Muscle layer of duodenum (tissue), 2 donors: ENCODE data around the gene EHD1.

Source experiments
- H3K27ac ChIP-seq: one replicate; pipeline ENCODE4 v1.7.0; 2013; ENCODE audit warnings: mild to moderate bottlenecking, low read length
- H3K27me3 ChIP-seq: one replicate; pipeline ENCODE4 v1.7.0; 2013; ENCODE audit warnings: low read depth, mild to moderate bottlenecking, control low read depth, low read length
- H3K36me3 ChIP-seq, 2 donors: one replicate each; pipeline ENCODE4 v1.7.0; 2013; ENCODE audit warnings: low read length in 2 of 2, control low read depth in 1 of 2, mild to moderate bottlenecking in 1 of 2; ENCODE audit not compliant: insufficient read depth in 2 of 2, control insufficient read depth in 1 of 2
- H3K4me1 ChIP-seq, 2 donors: one replicate each; pipeline ENCODE4 v1.7.0; 2013; ENCODE audit warnings: low read length in 2 of 2, mild to moderate bottlenecking in 2 of 2, control low read depth in 1 of 2, moderate library complexity in 1 of 2; ENCODE audit not compliant: insufficient read depth in 2 of 2, control insufficient read depth in 1 of 2
- H3K4me3 ChIP-seq, 2 donors: one replicate each; pipeline ENCODE4 v1.7.0; 2013; ENCODE audit warnings: low read length in 2 of 2, low read depth in 1 of 2, mild to moderate bottlenecking in 1 of 2
- H3K9me3 ChIP-seq, 2 donors: one replicate each; pipeline ENCODE4 v1.7.0; 2013; ENCODE audit warnings: low read length in 2 of 2, control low read depth in 1 of 2, mild to moderate bottlenecking in 1 of 2; ENCODE audit not compliant: control insufficient read depth in 1 of 2
- donor health status: healthy.

Gene EHD1

GRCh38 chr11:64878494-64879243 lies at the start of gene EHD1:
Gene EHD1, minus strand, starts transcription at chr11:64878621. Its CDS starts 157 bp downstream, at chr11:64878464.
- peak within 1 kb of the TSS; percentile 97 for H3K4me3 ChIP-seq
- H3K4me1 ChIP-seq, result peaks cover 10 to 53% of the 10 kb centered on the region in 2 donors
- peak within 1 kb of the TSS; percentile 82 for H3K27ac ChIP-seq
- peaks cover 0 to 5% of the 10 kb centered on the region in 2 donors for H3K36me3 ChIP-seq
- no peaks in the 10 kb centered on the region for H3K27me3 ChIP-seq
- no peaks in the 10 kb centered on the region for H3K9me3 ChIP-seq

GRCh38 chr11:64926689-64927088 lies 48.3 kb upstream of the EHD1 start:
- no peak overlapping the region for H3K4me3 ChIP-seq
- peaks cover 25 to 50% of the 10 kb centered on the region in 2 donors for H3K36me3 ChIP-seq
- H3K27me3 ChIP-seq, result no peaks in the 10 kb centered on the region
- H3K9me3 ChIP-seq, result no peaks in the 10 kb centered on the region
- H3K27ac ChIP-seq, result no peak overlapping the region
- peaks cover 0 to 18% of the 10 kb centered on the region in 2 donors for H3K4me1 ChIP-seq

GRCh38 chr11:64925536-64926436 lies 47.4 kb upstream of the EHD1 start:
- Histone ChIP-seq H3K9me3 (no peaks in the 10 kb centered on the region), H3K4me3 (peak overlapping the region; percentile 71 to 90), H3K27me3 (no peaks in the 10 kb centered on the region), H3K27ac (no peak overlapping the region), H3K36me3 (peaks cover 16 to 41% of the 10 kb centered on the region in 2 donors), H3K4me1 (peaks cover 0 to 18% of the 10 kb centered on the region in 2 donors)

- H3K4me1 ChIP-seq, result peaks cover 0 to 18% of the 10 kb centered on the region in 2 donors
- H3K4me3 ChIP-seq, result peak overlapping the region; percentile 71 to 90
- H3K9me3 ChIP-seq, result no peaks in the 10 kb centered on the region
- peaks cover 7 to 32% of the 10 kb centered on the region in 2 donors for H3K36me3 ChIP-seq
- no peaks in the 10 kb centered on the region for H3K27me3 ChIP-seq
- no peak overlapping the region for H3K27ac ChIP-seq
Measured at GRCh38 chr11:64924910-64925284, 46.5 kb upstream of the EHD1 start.

GRCh38 chr11:64923944-64924909 lies 45.8 kb upstream of the EHD1 start, which contains the start of gene PPP2R5B:
Gene PPP2R5B, plus strand, starts transcription at chr11:64924689. Its CDS starts 1,046 bp downstream, at chr11:64925735.
- H3K36me3 ChIP-seq, result peaks cover 3 to 25% of the 10 kb centered on the region in 2 donors
- peak within 1 kb of the TSS; percentile 71 to 90 for H3K4me3 ChIP-seq
- H3K4me1 ChIP-seq, result peaks cover 0 to 18% of the 10 kb centered on the region in 2 donors
- no peaks in the 10 kb centered on the region for H3K9me3 ChIP-seq
- peak within 1 kb of the TSS; percentile 99 for H3K27ac ChIP-seq
- H3K27me3 ChIP-seq, result no peaks in the 10 kb centered on the region

GRCh38 chr11:64923151-64923661 lies 44.8 kb upstream of the EHD1 start:
- Histone ChIP-seq H3K27ac (no peak overlapping the region), H3K4me1 (peaks cover 0 to 25% of the 10 kb centered on the region in 2 donors), H3K27me3 (no peaks in the 10 kb centered on the region), H3K36me3 (peaks cover 0 to 16% of the 10 kb centered on the region in 2 donors), H3K9me3 (no peaks in the 10 kb centered on the region), H3K4me3 (peak overlapping the region in 1 of 2 donors; percentile 71)

GRCh38 chr11:64921384-64921783 lies 43.0 kb upstream of the EHD1 start:
- Histone ChIP-seq H3K27me3 (no peaks in the 10 kb centered on the region), H3K27ac (no peak overlapping the region), H3K9me3 (no peaks in the 10 kb centered on the region), H3K36me3 (peaks cover 0 to 4% of the 10 kb centered on the region in 2 donors), H3K4me3 (no peak overlapping the region), H3K4me1 (peaks cover 5 to 35% of the 10 kb centered on the region in 2 donors)

- no peak overlapping the region for H3K27ac ChIP-seq
Measured at GRCh38 chr11:64920124-64920523, 41.7 kb upstream of the EHD1 start.

GRCh38 chr11:64919627-64920026 lies 41.2 kb upstream of the EHD1 start:
- Histone ChIP-seq H3K27ac (no peak overlapping the region), H3K27me3 (no peaks in the 10 kb centered on the region), H3K4me1 (peaks cover 12 to 39% of the 10 kb centered on the region in 2 donors), H3K36me3 (peaks cover 0 to 4% of the 10 kb centered on the region in 2 donors), H3K4me3 (no peak overlapping the region), H3K9me3 (no peaks in the 10 kb centered on the region)

More at GRCh38 chr11:64920124-64920523, 41.7 kb upstream of the EHD1 start:
- no peaks in the 10 kb centered on the region for H3K9me3 ChIP-seq
- H3K36me3 ChIP-seq, result peaks cover 0 to 4% of the 10 kb centered on the region in 2 donors
- H3K4me1 ChIP-seq, result peaks cover 12 to 36% of the 10 kb centered on the region in 2 donors
- H3K4me3 ChIP-seq, result no peak overlapping the region
- no peaks in the 10 kb centered on the region for H3K27me3 ChIP-seq

- Histone ChIP-seq H3K36me3 (peaks cover 6 to 16% of the 10 kb centered on the region in 2 donors), H3K4me1 (peaks cover 12 to 33% of the 10 kb centered on the region in 2 donors), H3K4me3 (peak overlapping the region; percentile 62 to 98), H3K27me3 (no peaks in the 10 kb centered on the region), H3K27ac (peak overlapping the region; percentile 83), H3K9me3 (no peaks in the 10 kb centered on the region)
Measured at GRCh38 chr11:64918017-64918416, 39.6 kb upstream of the EHD1 start.
